ENCODE data around the gene NLGN2.
"Not testable (repeated sequence)": the region's sequence is repeated elsewhere in the genome, so short reads cannot be mapped to it uniquely, and the experiment has no call there.

Gene NLGN2

GRCh38 chr17:7407485-7408251, at the start of gene NLGN2:
Gene NLGN2, plus strand, starts transcription at chr17:7407845. Its CDS starts 411 bp downstream, at chr17:7408256.
- no peak for DNase-seq
- in situ Hi-C loops (cut with MboI; ENCODE audit: low pct_unique_long_range_greater_than_20kb, low sequenced_read_pairs) = no loop called here

GRCh38 chr17:7361906-7362305, 45.7 kb upstream of the NLGN2 start:
- in situ Hi-C loops (cut with MboI; ENCODE audit: low pct_unique_long_range_greater_than_20kb, low sequenced_read_pairs) = no loop called here
- no peak for DNase-seq

GRCh38 chr17:7363311-7363710, 44.3 kb upstream of the NLGN2 start:
- no peak for DNase-seq
- in situ Hi-C loops (cut with MboI; ENCODE audit: low pct_unique_long_range_greater_than_20kb, low sequenced_read_pairs) = no loop called here

GRCh38 chr17:7365963-7366362, 41.7 kb upstream of the NLGN2 start:
- in situ Hi-C loops (cut with MboI; ENCODE audit: low pct_unique_long_range_greater_than_20kb, low sequenced_read_pairs); DNase-seq: not testable (repeated sequence)

- DNase-seq = no peak
- in situ Hi-C loops (cut with MboI; ENCODE audit: low pct_unique_long_range_greater_than_20kb, low sequenced_read_pairs) = no loop called here
These were observed 40.6 kb upstream of the NLGN2 start for GRCh38 chr17:7367083-7367482.

- in situ Hi-C loops (cut with MboI; ENCODE audit: low pct_unique_long_range_greater_than_20kb, low sequenced_read_pairs) = no loop called here
- DNase-seq = no peak
These were observed 39.6 kb upstream of the NLGN2 start for GRCh38 chr17:7367918-7368598.

GRCh38 chr17:7368599-7368994, 39.0 kb upstream of the NLGN2 start:
- in situ Hi-C loops (cut with MboI; ENCODE audit: low pct_unique_long_range_greater_than_20kb, low sequenced_read_pairs); DNase-seq: not testable (repeated sequence)

- in situ Hi-C loops (cut with MboI; ENCODE audit: low pct_unique_long_range_greater_than_20kb, low sequenced_read_pairs) = no loop called here
- DNase-seq = no peak
These were observed 37.8 kb upstream of the NLGN2 start for GRCh38 chr17:7369825-7370224.

- in situ Hi-C loops (cut with MboI; ENCODE audit: low pct_unique_long_range_greater_than_20kb, low sequenced_read_pairs) = no loop called here
- DNase-seq = no peak
These were observed 36.8 kb upstream of the NLGN2 start for GRCh38 chr17:7370853-7371252.

- no peak for DNase-seq
- in situ Hi-C loops (cut with MboI; ENCODE audit: low pct_unique_long_range_greater_than_20kb, low sequenced_read_pairs) = no loop called here
These were observed 33.3 kb upstream of the NLGN2 start for GRCh38 chr17:7374353-7374752.

GRCh38 chr17:7379134-7379533, 28.5 kb upstream of the NLGN2 start:
- in situ Hi-C loops (cut with MboI; ENCODE audit: low pct_unique_long_range_greater_than_20kb, low sequenced_read_pairs) = no loop called here
- DNase-seq = no peak

GRCh38 chr17:7380321-7380720, 27.3 kb upstream of the NLGN2 start:
- in situ Hi-C loops (cut with MboI; ENCODE audit: low pct_unique_long_range_greater_than_20kb, low sequenced_read_pairs) = no loop called here
- DNase-seq = no peak

GRCh38 chr17:7380855-7381683, 26.6 kb upstream of the NLGN2 start, which contains the start of gene TNK1:
Gene TNK1, plus strand, starts transcription at chr17:7381089. Its CDS starts 1,838 bp downstream, at chr17:7382927.
- in situ Hi-C loops (cut with MboI; ENCODE audit: low pct_unique_long_range_greater_than_20kb, low sequenced_read_pairs) = no loop called here
- DNase-seq = no peak

GRCh38 chr17:7382901-7383300, 24.7 kb upstream of the NLGN2 start:
- DNase-seq = no peak
- in situ Hi-C loops (cut with MboI; ENCODE audit: low pct_unique_long_range_greater_than_20kb, low sequenced_read_pairs) = no loop called here

- in situ Hi-C loops (cut with MboI; ENCODE audit: low pct_unique_long_range_greater_than_20kb, low sequenced_read_pairs) = no loop called here
- no peak for DNase-seq
These were observed 24.3 kb upstream of the NLGN2 start for GRCh38 chr17:7383371-7383741.

- in situ Hi-C loops (cut with MboI; ENCODE audit: low pct_unique_long_range_greater_than_20kb, low sequenced_read_pairs) = no loop called here
- DNase-seq = no peak
These were observed 23.7 kb upstream of the NLGN2 start for GRCh38 chr17:7383742-7384488.

GRCh38 chr17:7384489-7385081, 23.1 kb upstream of the NLGN2 start:
- no peak for DNase-seq
- in situ Hi-C loops (cut with MboI; ENCODE audit: low pct_unique_long_range_greater_than_20kb, low sequenced_read_pairs) = no loop called here

GRCh38 chr17:7388856-7389255, 18.8 kb upstream of the NLGN2 start:
- in situ Hi-C loops (cut with MboI; ENCODE audit: low pct_unique_long_range_greater_than_20kb, low sequenced_read_pairs) = no loop called here
- no peak for DNase-seq

Measured in KBM-7 (cell line).